Stimulated activated CD4-positive, alpha-beta T cell treated with anti-CD3 and anti-CD28 coated beads, Interleukin-12 subunit alpha, Interleukin-12 subunit beta, amount 100 ng/mL, for 24 hours (primary cell): Measurements from ENCODE around the gene RASL12.
"Not testable (repeated sequence)": the region's sequence is repeated elsewhere in the genome, so short reads cannot be mapped to it uniquely, and the experiment has no call there.

ENCODE experiments used
- DNase-seq, 2 experiments: peaks; one replicate each; pipeline ENCODE4 v3.0.0-alpha.2; 2020; ENCODE audit warnings: low read depth in 2 of 2

Gene RASL12

GRCh38 chr15:65056106-65056505 is 11.7 kb downstream of the RASL12 start:
- DNase-seq = no peak

- DNase-seq = no peak
Observed at GRCh38 chr15:65055201-65055870, 12.5 kb downstream of the RASL12 start.

DNA sequence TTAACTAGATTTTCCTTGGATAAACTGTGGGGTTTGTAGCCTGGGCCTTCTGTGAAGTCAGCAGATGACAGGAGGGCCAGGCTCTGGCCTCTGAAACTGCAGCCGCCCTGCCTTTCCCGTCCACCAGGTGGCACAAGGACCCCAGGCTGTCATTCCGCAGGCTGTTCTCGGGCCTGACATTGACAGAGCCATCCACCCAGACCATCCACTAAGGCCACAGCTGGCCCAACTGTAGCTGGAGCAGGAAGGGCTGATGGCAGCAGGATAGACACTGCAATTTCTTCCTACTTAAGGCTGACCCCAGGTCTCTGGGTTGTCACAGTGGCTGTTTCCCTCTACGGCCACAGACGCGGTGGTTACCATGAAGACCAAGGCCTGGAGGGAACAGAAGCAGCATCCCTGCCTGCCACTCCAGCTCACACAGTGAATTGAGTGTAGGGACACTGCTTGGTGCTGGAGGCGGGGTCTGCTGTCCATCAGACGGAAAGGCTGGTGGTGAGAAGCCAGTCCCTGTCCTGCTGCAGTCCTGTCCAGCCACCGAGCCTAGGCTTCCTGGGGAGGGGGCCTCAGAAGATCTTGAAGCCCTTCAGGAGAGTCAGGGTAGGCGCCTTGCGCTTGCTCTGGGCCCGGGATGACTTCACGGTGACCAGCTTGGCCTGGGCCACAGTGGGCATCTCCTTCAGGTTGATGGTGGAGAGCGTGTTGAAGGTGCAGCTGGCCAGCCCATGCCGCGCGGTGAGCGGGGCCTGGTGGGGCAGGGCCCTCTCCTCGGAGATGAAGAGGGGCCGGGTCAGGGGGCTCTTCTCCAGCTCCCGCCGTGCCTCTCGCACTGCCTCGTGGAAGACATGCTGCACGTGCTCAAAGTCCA is 13.2 kb downstream of the RASL12 start:
- peak; percentile 24 to 53 for DNase-seq

DNA sequence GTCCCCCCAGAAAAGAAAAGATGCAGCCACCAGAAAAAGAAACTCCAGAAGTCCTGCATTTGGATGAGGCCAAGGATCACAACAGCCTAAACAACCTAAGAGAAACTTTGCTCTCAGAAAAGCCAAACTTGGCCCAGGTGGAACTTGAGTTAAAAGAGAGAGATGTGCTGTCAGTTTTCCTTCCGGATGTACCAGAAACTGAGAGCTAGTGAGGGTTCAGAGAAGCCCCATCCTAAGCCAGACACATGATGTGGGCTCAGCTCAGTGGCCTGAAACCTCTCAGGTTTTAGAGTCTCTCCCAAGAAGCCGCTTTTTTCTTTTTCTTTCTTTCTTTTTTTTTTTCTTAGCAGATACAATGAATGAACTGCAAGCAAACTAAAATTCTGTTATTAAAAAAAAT is 14.8 kb downstream of the RASL12 start:
- DNase-seq = no peak

DNA sequence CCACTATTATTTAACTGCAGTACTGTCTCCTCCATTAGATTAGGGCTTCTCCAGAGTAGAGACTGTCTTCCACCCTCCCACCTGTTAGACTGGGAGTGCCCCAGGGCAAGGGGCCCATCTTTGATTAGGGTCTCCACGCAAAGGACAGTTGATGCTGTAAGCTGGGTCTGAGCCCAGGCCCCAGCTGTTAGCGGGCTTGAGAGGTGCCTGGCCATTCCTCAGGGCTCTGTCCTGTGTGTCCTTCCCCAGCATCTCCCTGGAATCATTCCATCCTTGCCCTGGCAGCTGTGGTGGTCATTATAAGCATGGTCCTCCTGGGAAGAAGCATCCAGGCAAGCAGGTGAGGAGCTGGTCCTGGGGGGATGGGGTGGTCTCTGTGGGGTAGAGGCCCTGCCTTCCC is 16.5 kb downstream of the RASL12 start:
- DNase-seq = no peak

- no peak for DNase-seq
Observed at GRCh38 chr15:65050270-65050669, 17.5 kb downstream of the RASL12 start.

GRCh38 chr15:65049418-65049840 is 18.4 kb downstream of the RASL12 start:
- peak; percentile 79 to 87 for DNase-seq

- DNase-seq = no peak
Observed at GRCh38 chr15:65048241-65048640, 19.6 kb downstream of the RASL12 start.

DNA sequence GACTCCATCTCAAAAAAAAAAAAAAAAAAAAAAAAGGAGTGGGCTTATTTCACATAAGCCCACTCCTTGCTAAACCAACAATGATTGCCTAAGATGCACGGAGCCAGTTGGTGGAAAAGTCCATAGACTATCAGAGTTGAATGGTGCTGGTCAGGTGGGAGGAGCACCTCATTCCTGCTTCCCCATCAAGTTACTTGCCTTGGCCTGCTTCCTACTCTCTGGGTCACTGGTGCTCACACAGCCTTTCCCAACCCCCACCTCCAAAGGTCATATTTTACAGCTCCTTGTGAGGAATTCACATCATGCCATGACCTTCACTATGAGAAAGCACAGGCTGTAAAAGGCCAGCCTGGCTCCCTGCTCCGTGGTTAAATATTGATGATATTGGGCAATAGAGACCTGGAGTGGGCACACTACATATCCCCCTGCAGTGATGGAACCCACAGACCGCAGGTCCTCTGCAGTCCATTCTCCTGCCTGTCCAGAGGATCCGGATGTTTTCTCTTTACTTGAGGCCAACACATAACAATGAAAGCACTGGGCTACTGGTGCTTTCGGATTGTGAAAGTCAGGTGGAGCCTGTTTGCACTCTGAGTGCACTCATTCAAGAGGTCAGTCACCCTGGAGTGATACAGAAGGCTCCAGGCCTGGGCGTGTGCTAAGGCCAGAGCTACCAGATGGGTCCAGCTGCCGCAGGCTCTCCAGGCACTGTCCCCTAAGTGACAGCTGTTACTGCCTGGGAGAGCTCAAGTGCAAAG is 22.9 kb downstream of the RASL12 start, which contains the start of gene SLC51B:
Gene SLC51B, plus strand, starts transcription at position 664 of the 758 bp plus-strand sequence. CDS start 4,618 bp downstream, outside the sequence.
- DNase-seq = no peak

GRCh38 chr15:65044218-65044617 is 23.6 kb downstream of the RASL12 start:
- DNase-seq = not testable (repeated sequence)

DNA sequence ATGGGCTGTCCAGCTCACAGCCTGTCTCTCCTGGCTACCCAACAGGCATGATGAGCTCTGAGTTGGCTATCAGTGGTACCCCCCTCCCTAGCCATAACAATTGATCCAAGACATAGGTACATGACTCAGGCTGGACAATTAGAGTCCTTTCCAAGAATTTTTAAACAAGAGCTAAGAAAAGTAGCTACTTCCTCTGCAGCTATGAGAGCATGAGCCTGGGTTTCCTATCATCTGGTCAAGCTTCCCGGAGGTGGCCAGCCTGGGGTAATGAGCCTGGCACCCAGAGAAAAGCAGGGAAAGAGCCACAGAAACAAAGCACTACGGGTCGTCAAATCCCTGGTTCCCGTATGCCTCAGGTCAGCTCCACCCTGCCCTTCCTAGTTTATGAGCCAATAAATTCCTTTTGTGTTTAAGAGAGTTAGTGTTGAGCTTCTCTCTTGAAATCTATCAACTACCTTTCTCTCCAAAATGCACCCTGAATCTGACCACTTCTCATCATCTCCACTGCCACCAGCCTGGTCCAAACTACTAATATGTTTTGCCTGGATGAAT is 24.9 kb downstream of the RASL12 start:
- no peak for DNase-seq

DNA sequence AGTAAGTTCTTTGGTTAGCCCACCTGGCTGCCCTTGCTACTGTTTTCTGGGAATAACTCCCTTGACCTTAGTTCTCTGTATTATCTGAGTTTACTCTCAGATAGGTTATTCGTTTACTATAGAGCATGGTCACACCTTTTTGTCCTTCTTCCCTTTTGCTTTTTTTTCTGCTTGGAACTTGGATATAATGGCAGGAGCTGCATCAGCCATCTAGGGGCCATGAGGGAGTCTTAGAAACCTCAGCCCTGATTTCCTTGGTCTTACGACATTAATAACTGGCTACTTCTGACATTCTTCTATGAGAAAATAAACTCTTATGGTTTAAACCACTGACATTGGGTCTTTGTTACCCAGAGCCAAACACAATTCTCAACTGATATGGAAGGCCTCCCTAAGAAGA is 26.0 kb downstream of the RASL12 start:
- DNase-seq = no peak

- DNase-seq = no peak
Observed at GRCh38 chr15:65040461-65040860, 27.3 kb downstream of the RASL12 start.

DNA sequence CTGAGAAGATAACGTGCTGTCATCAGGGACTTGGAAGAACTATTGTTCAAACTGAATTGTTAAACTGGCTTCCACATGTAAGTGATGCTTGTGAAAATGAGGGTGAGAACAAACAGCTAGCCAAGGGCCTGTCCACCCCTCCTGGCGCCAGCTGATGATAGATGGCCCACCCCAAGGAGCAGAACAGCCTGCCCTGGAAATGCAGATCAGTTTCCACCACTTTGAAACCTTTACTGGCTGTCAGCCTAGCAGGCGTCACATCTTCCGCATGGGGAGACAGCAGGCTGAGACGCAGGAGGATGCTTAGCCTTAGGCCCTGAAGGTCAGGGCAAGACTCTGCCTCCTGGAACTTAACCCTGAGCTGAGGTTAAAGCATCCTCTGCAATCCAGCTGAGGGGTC is 29.0 kb downstream of the RASL12 start:
- DNase-seq = no peak

GRCh38 chr15:65038428-65038827 is 29.4 kb downstream of the RASL12 start:
- DNase-seq = no peak

GRCh38 chr15:65037309-65037708 is 30.5 kb downstream of the RASL12 start:
- DNase-seq = no peak

- DNase-seq = no peak
Observed at GRCh38 chr15:65034719-65035118, 33.1 kb downstream of the RASL12 start.

- no peak for DNase-seq
Observed at GRCh38 chr15:65033659-65034269, 34.0 kb downstream of the RASL12 start.

GRCh38 chr15:65032801-65033537 is 34.8 kb downstream of the RASL12 start:
- no peak for DNase-seq

GRCh38 chr15:65029736-65030208 is 38.0 kb downstream of the RASL12 start:
- no peak for DNase-seq
